Measurements from ENCODE around the gene FOLR2. TPM values are rescaled to one million over a fixed set of nuclear protein-coding genes. Genes with fewer than 3 reads are reported as not detected.

FOLR2 gene
- total and polyA plus RNA-seq, 4 donors, result 9.4 to 31.5 (median 16.7) TPM

GRCh38 chr11:72188267-72188666 is 28.3 kb upstream of the FOLR2 start:
- DNase-seq (ENCODE audit: low spot score), result no peak
- WGBS, result 96% methylated on average over 1 of the region's 1 CpG
- no peaks in the 10 kb centered on the region for H3K9me3 ChIP-seq (ENCODE audit: control insufficient read depth in 4 of 4, low read length in 3 of 4)
- no peaks in the 10 kb centered on the region for H3K4me1 ChIP-seq (ENCODE audit: control insufficient read depth in 4 of 4, insufficient read depth in 4 of 4, low read length in 3 of 4)
- H3K27ac ChIP-seq (ENCODE audit: low read depth in 1 of 2, low read length in 2 of 2), result no peak overlapping the region
- no peak overlapping the region for H3K4me3 ChIP-seq (ENCODE audit: low read depth in 1 of 3, low read length in 3 of 3)
- TF ChIP-seq GABPA (IDR thresholded peaks at IDR 0.05 in 1 of 2, conservative IDR thresholded peaks at IDR 0.05 in 1 of 2) (no peak), MAX (IDR thresholded peaks at IDR 0.05) (no peak), TAF1 (conservative IDR thresholded peaks at IDR 0.05) (no peak), JUND (IDR thresholded peaks at IDR 0.05) (no peak), FOXA1 (IDR thresholded peaks at IDR 0.05) (no peak), RXRA (IDR thresholded peaks at IDR 0.05) (no peak), RAD21 (IDR thresholded peaks at IDR 0.05) (no peak), EGR1 (IDR thresholded peaks at IDR 0.05; ENCODE audit: low read depth in 2 of 2) (no peak), ATF3 (IDR thresholded peaks at IDR 0.05) (no peak), REST (IDR thresholded peaks at IDR 0.05) (no peak), SP1 (IDR thresholded peaks at IDR 0.05) (no peak), CTCF (IDR thresholded peaks at IDR 0.05; ENCODE audit: low read depth, low read length, missing input control) (no peak), ZBTB33 (IDR thresholded peaks at IDR 0.05) (no peak), YY1 (IDR thresholded peaks at IDR 0.05) (no peak)
- no peaks in the 10 kb centered on the region for H3K36me3 ChIP-seq (ENCODE audit: control insufficient read depth in 4 of 4, insufficient read depth in 3 of 4, low read depth in 1 of 4, low read length in 3 of 4)
- no peak overlapping the region for H3K9ac ChIP-seq (ENCODE audit: low read depth in 1 of 2, low read length in 2 of 2)
- H3K27me3 ChIP-seq (ENCODE audit: control insufficient read depth in 4 of 4, insufficient read depth in 4 of 4, low read length in 3 of 4), result no peaks in the 10 kb centered on the region

GRCh38 chr11:72189455-72190250 is 26.9 kb upstream of the FOLR2 start:
- H3K9me3 ChIP-seq (ENCODE audit: control insufficient read depth in 4 of 4, low read length in 3 of 4), result no peaks in the 10 kb centered on the region
- H3K36me3 ChIP-seq (ENCODE audit: control insufficient read depth in 4 of 4, insufficient read depth in 3 of 4, low read depth in 1 of 4, low read length in 3 of 4), result no peaks in the 10 kb centered on the region
- H3K27me3 ChIP-seq (ENCODE audit: control insufficient read depth in 4 of 4, insufficient read depth in 4 of 4, low read length in 3 of 4), result no peaks in the 10 kb centered on the region
- no peaks in the 10 kb centered on the region for H3K4me1 ChIP-seq (ENCODE audit: control insufficient read depth in 4 of 4, insufficient read depth in 4 of 4, low read length in 3 of 4)
- DNase-seq (ENCODE audit: low spot score), result no peak
- 87% methylated on average over 3 of the region's 3 CpGs for WGBS
- H3K4me3 ChIP-seq (ENCODE audit: low read depth in 1 of 3, low read length in 3 of 3), result no peak overlapping the region
- H3K27ac ChIP-seq (ENCODE audit: low read depth in 1 of 2, low read length in 2 of 2), result no peak overlapping the region
- no peak overlapping the region for H3K9ac ChIP-seq (ENCODE audit: low read depth in 1 of 2, low read length in 2 of 2)
- TF ChIP-seq SP1 (IDR thresholded peaks at IDR 0.05) (no peak), NR2F2 (IDR thresholded peaks at IDR 0.05) (no peak), GABPA (IDR thresholded peaks at IDR 0.05 in 1 of 2, conservative IDR thresholded peaks at IDR 0.05 in 1 of 2) (no peak), JUND (IDR thresholded peaks at IDR 0.05) (no peak), MAX (IDR thresholded peaks at IDR 0.05) (no peak), RAD21 (IDR thresholded peaks at IDR 0.05) (no peak), ATF3 (IDR thresholded peaks at IDR 0.05) (no peak), CTCF (IDR thresholded peaks at IDR 0.05; ENCODE audit: low read depth, low read length, missing input control) (no peak), YY1 (IDR thresholded peaks at IDR 0.05) (no peak), TAF1 (conservative IDR thresholded peaks at IDR 0.05) (no peak), EGR1 (IDR thresholded peaks at IDR 0.05; ENCODE audit: low read depth in 2 of 2) (no peak), FOXA2 (IDR thresholded peaks at IDR 0.05) (no peak), HNF4A (conservative IDR thresholded peaks at IDR 0.05) (no peak)
